HG02884 (cell line): ENCODE measurements around the gene OR4S2.

Experiments used
- ATAC-seq: cut with Tn5 transposase; IDR thresholded peaks from one replicate; pipeline ENCODE4 v1.9.1; 2021; ENCODE audit warnings: mild to moderate bottlenecking, moderate library complexity; ENCODE audit not compliant: unreplicated experiment

OR4S2 gene

GRCh38 chr11:55648027-55648426 lies at the start of gene OR4S2:
OR4S2 (plus strand) TSS chr11:55648327; CDS start chr11:55650904, 2,577 bp downstream.
- no peak for ATAC-seq

GRCh38 chr11:55607545-55607944 lies 40.6 kb upstream of the OR4S2 start, which contains the start of gene OR4C11:
OR4C11 (minus strand) TSS chr11:55607645; CDS start chr11:55604373, 3,272 bp downstream.
- no peak for ATAC-seq

- ATAC-seq: no peak
Measured at GRCh38 chr11:55624531-55624930, 23.6 kb upstream of the OR4S2 start.

GRCh38 chr11:55634813-55635212 lies 13.3 kb upstream of the OR4S2 start, which contains the start of gene OR4P4:
OR4P4 (plus strand) TSS chr11:55635113.
- no peak for ATAC-seq

GRCh38 chr11:55652560-55652959 lies 4.4 kb downstream of the OR4S2 start:
- no peak for ATAC-seq

GRCh38 chr11:55655096-55655495 lies 7.0 kb downstream of the OR4S2 start:
- no peak for ATAC-seq

GRCh38 chr11:55658031-55658573 lies 10.0 kb downstream of the OR4S2 start:
- peak; percentile 97 for ATAC-seq

- peak; percentile 6 for ATAC-seq
Measured at GRCh38 chr11:55658608-55659007, 10.5 kb downstream of the OR4S2 start.

- ATAC-seq: no peak
Measured at GRCh38 chr11:55661901-55662300, 13.8 kb downstream of the OR4S2 start, which contains the start of gene OR4C6. OR4C6 (plus strand) TSS chr11:55662201; CDS start chr11:55665167, 2,966 bp downstream.

- no peak for ATAC-seq
Measured at GRCh38 chr11:55669376-55669775, 21.2 kb downstream of the OR4S2 start.

GRCh38 chr11:55673860-55674259 lies 25.7 kb downstream of the OR4S2 start:
- ATAC-seq: no peak

- ATAC-seq: peak; percentile 80
Measured at GRCh38 chr11:55697817-55698216, 49.7 kb downstream of the OR4S2 start.

GRCh38 chr11:55701429-55701828 lies 53.3 kb downstream of the OR4S2 start:
- ATAC-seq: no peak
